Astrocyte of the cerebellum (primary cell): Measurements from ENCODE around the gene ATIC.

Experiments
- DNase-seq: peaks from one replicate; pipeline ENCODE4 v3.0.0-alpha.2; 2011; ENCODE audit warnings: low read depth
- H3K4me3 ChIP-seq: 2 replicates; pipeline ENCODE4 v1.5.1; 2011; ENCODE audit warnings: mild to moderate bottlenecking, low read depth, low read length, moderate library complexity
- CTCF ChIP-seq: IDR thresholded peaks from 2 replicates; pipeline ENCODE4 v1.5.1; 2012; ENCODE audit warnings: low read length, low read depth, moderate library complexity, mild to moderate bottlenecking; ENCODE audit errors: missing control alignments
- in situ Hi-C: cut with HindIII; loops from 2 replicates; pipeline ENCODE4 v1.10.0; 2017; ENCODE audit warnings: low sequenced_read_pairs

The ATIC gene

GRCh38 chr2:215383652-215384279 is 71.9 kb downstream of the ATIC start:
- H3K4me3 ChIP-seq = no peak overlapping the region
- no peak for DNase-seq
- in situ Hi-C loops = no loop called here
- TF ChIP-seq CTCF = no peak

DNA sequence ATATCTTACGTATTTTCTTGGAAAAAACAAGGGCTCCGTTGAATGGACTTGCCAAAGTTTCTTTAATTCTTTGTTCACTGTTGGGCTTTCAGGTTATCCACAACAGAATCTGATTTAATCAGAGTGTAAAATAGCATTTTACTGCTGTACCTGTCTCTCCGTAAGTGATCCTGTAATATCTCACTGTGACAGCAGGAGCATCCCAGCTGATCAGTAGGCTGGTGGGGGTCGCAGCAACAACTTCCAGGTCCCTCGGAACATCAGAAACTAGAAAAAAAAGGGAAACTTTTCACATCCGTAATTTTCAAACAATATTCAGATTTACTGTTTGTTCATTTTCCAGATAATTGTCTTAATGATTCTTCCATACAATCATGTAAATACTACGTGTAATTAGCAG is 72.9 kb downstream of the ATIC start:
- TF ChIP-seq CTCF = no peak
- in situ Hi-C loops = no loop called here
- no peak for DNase-seq
- no peak overlapping the region for H3K4me3 ChIP-seq

DNA sequence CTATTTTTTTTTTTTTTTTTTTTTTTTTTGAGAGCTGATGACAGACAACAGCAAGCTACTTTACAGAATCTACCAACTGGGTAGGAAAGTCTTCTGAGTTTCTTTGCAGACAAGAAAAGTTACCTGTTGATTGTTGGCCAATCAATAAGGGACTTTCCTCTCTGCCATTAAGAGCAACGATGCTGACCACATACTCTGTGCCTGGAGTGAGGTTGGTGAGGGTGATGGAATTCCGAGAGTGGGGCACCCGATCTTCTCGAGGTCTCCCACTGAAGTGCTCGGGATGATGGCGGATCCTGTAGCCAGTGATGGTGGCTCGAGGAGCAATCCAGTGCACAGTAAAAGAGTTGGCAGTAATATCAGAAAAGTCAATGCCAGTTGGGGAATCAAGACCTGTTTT is 74.7 kb downstream of the ATIC start:
- no peak overlapping the region for H3K4me3 ChIP-seq
- no peak for DNase-seq
- in situ Hi-C loops = no loop called here
- TF ChIP-seq CTCF = no peak

- DNase-seq = no peak
- H3K4me3 ChIP-seq = no peak overlapping the region
- no peak for TF ChIP-seq CTCF
- in situ Hi-C loops = no loop called here
These were observed 76.3 kb downstream of the ATIC start for GRCh38 chr2:215388002-215388728.

DNA sequence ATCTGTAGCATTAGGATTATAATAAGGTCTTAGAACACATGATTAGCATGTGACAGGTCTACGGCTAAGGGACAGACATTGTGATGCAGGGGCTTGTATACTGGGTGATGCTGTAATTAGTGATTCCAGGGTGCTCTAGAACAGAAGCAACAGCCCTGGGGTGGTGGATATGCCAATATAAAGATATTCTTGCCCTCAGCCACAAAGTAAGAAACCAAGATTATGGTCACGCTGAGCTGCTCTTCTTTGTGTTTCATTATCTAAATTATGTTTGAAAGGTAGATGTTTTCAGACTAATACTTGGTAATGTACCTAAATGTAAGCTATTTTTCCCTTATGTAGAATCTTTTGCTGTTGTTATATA is 78.7 kb downstream of the ATIC start:
- no peak for TF ChIP-seq CTCF
- in situ Hi-C loops = no loop called here
- H3K4me3 ChIP-seq = no peak overlapping the region
- DNase-seq = no peak

DNA sequence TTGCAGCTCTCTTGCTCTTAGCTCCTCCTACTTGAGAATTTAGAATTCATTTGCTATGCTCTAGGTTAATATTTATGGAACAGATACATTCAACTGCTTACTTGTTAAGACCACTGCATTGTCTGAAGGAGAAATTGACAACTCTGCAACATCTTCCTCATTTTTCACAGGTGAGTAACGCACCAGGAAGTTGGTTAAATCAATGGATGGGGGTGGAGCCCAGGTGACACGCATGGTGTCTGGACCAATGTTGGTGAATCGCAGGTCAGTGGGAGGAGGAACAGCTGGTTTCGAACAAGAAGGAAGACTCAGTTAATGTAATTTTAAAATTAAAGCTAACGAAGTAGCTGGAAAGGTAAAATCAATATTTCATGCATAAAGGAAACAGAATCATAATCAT is 79.7 kb downstream of the ATIC start:
- in situ Hi-C loops = no loop called here
- TF ChIP-seq CTCF = no peak
- no peak for DNase-seq
- H3K4me3 ChIP-seq = no peak overlapping the region
